ENCODE results near the gene HCRTR1.

Gene HCRTR1

DNA sequence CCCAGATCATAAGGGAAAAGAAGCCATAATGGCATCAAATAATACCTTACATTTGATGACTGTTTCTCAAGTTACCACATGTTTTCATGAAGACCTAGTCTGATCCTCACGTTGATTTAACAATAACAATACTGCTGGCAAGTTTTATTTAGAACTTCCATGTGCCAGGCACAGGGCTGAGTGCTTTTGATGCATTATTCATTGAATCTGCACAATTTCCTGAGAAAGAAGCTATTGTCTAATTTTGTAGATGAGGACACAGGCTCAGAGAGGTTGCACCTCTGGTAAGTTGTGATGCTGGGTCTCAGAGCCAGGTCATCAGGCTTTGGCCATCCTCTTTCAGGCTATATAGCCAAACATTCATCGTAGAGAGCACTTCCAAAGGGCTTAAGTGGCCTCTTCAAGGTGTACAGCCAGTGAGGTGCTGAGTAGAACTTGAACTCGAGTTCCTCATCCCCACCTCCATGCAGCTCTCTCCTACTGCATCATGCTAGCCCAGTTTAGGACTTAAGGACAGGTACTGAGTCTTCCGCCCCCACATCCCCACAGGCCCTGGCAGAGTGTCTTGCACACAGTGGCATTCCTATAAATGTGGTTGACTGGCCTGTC is 35.5 kb downstream of the HCRTR1 start:
- DNase-seq (ENCODE audit: low read depth) = no peak
- no peak overlapping the region for H3K4me3 ChIP-seq (ENCODE audit: low read depth, low read length)
- TF ChIP-seq, protein P1, sequence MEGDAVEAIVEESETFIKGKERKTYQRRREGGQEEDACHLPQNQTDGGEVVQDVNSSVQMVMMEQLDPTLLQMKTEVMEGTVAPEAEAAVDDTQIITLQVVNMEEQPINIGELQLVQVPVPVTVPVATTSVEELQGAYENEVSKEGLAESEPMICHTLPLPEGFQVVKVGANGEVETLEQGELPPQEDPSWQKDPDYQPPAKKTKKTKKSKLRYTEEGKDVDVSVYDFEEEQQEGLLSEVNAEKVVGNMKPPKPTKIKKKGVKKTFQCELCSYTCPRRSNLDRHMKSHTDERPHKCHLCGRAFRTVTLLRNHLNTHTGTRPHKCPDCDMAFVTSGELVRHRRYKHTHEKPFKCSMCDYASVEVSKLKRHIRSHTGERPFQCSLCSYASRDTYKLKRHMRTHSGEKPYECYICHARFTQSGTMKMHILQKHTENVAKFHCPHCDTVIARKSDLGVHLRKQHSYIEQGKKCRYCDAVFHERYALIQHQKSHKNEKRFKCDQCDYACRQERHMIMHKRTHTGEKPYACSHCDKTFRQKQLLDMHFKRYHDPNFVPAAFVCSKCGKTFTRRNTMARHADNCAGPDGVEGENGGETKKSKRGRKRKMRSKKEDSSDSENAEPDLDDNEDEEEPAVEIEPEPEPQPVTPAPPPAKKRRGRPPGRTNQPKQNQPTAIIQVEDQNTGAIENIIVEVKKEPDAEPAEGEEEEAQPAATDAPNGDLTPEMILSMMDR (IDR thresholded peaks at IDR 0.05; ENCODE audit: low read depth, low read length, missing control alignments) = no peak

DNA sequence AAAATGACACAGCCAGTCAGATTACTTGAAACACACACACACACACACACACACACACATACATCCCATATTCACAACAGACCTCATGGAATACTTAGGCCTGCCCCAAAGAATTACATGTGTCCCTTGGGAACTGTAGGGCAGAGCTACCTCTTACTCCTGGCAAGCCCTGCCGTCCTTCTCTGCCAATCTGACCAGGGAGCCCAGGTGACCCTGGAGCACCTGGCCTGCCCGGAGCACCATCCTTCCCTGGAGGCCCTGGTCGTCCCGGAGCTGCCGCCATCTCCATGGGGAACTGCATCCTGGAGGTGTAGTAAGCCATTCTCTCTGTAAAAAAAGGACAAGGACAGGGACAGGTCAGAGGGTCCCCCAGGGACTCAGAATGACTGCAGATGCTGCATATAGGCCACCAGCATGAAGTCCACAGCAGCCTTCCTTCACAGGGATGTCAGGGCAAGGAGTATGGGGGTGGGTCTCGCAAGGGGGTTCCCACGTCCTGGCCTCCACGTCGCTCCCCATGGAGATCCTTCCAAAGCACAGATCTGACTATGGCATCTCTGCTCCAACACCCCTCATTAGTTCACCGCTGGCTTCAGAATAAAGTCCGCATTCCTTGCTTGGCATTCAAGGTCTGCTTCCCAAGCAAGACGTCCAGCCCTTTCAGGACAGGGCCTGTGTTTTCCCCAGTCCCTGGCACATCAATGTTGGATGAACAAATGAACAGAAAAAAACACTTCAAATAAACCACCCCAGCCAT is 36.4 kb downstream of the HCRTR1 start:
- DNase-seq (ENCODE audit: low read depth) = no peak
- TF ChIP-seq, protein P1 (IDR thresholded peaks at IDR 0.05; ENCODE audit: low read depth, low read length, missing control alignments) = no peak
- no peak overlapping the region for H3K4me3 ChIP-seq (ENCODE audit: low read depth, low read length)

DNA sequence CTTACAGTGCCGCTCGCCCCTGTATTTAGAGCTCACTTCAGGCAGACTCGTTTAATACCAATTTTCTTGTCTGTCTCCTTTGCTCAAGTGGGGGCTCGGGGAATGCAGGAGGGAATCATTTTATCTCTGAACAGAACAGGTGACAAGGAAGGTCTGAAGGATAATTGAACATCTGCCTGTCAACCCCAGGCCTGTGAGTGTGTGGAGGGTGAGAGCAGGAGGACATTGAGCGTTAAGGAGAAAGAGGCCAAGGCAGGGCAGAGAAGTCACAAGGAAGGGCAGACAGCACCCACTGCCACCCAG is 36.9 kb downstream of the HCRTR1 start:
- no peak overlapping the region for H3K4me3 ChIP-seq (ENCODE audit: low read depth, low read length)
- TF ChIP-seq, protein P1 (IDR thresholded peaks at IDR 0.05; ENCODE audit: low read depth, low read length, missing control alignments) = no peak
- DNase-seq (ENCODE audit: low read depth) = no peak

DNA sequence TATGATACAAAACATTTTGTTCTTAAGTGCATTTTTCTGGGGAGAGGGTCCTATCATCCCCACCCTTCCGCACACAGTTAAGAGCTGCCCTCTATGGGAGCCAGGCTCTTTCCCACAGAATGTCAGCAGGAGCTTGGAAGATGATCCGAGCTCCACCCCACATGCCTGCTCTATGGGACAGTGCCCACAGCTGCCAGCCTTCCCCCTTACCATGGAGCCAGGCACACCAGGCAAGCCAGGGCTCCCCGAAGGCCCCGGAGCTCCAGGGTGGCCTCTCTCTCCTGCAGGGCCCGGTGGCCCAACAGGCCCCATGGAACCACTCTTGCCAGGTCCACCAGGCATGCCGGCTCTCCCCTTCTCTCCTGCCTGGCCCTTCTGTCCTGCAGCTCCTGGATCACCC is 37.6 kb downstream of the HCRTR1 start:
- TF ChIP-seq, protein P1 (IDR thresholded peaks at IDR 0.05; ENCODE audit: low read depth, low read length, missing control alignments) = no peak
- DNase-seq (ENCODE audit: low read depth) = no peak
- no peak overlapping the region for H3K4me3 ChIP-seq (ENCODE audit: low read depth, low read length)

GRCh38 chr1:31655756-31656155 is 38.3 kb downstream of the HCRTR1 start:
- H3K4me3 ChIP-seq (ENCODE audit: low read depth, low read length) = no peak overlapping the region
- DNase-seq (ENCODE audit: low read depth) = no peak
- TF ChIP-seq, protein P1 (IDR thresholded peaks at IDR 0.05; ENCODE audit: low read depth, low read length, missing control alignments) = no peak

- H3K4me3 ChIP-seq (ENCODE audit: low read depth, low read length) = no peak overlapping the region
- no peak for DNase-seq (ENCODE audit: low read depth)
- TF ChIP-seq, protein P1 (IDR thresholded peaks at IDR 0.05; ENCODE audit: low read depth, low read length, missing control alignments) = no peak
These were observed 39.7 kb downstream of the HCRTR1 start for GRCh38 chr1:31657020-31657804.

All from GM12864 (cell line).